Neuronal stem cell (in vitro differentiated cells): Measurements from ENCODE around the gene TCIRG1.

Source experiments
- DNase-seq: peaks from one replicate; pipeline ENCODE4 v3.0.0-alpha.2; 2013; ENCODE audit warnings: low spot score
- H2AFZ ChIP-seq: one replicate; pipeline ENCODE4 v1.6.1; 2013; ENCODE audit warnings: mild to moderate bottlenecking, low read length, inconsistent platforms
- H2AK5ac ChIP-seq: 2 replicates; pipeline ENCODE4 v1.6.1; 2013; ENCODE audit warnings: low read depth, mild to moderate bottlenecking, inconsistent platforms, low read length, moderate library complexity, mixed read lengths
- H2BK120ac ChIP-seq: 2 replicates; pipeline ENCODE4 v1.6.1; 2013; ENCODE audit warnings: low read depth, mild to moderate bottlenecking, inconsistent platforms, low read length, moderate library complexity, mixed read lengths
- H2BK12ac ChIP-seq: one replicate; pipeline ENCODE4 v1.6.1; 2013; ENCODE audit warnings: low read length, inconsistent platforms
- H2BK15ac ChIP-seq: 2 replicates; pipeline ENCODE4 v1.6.1; 2013; ENCODE audit warnings: mild to moderate bottlenecking, low read length, inconsistent platforms, mixed read lengths
- H2BK5ac ChIP-seq: one replicate; pipeline ENCODE4 v1.6.1; 2013; ENCODE audit warnings: inconsistent platforms, mild to moderate bottlenecking, low read length, moderate library complexity
- H3K14ac ChIP-seq: one replicate; pipeline ENCODE4 v1.6.1; 2013; ENCODE audit warnings: low read length, inconsistent platforms
- H3K18ac ChIP-seq: 2 replicates; pipeline ENCODE4 v1.6.1; 2013; ENCODE audit warnings: low read length, inconsistent platforms
- H3K23ac ChIP-seq: 2 replicates; pipeline ENCODE4 v1.6.1; 2013; ENCODE audit warnings: low read depth, mild to moderate bottlenecking, mixed read lengths, low read length, inconsistent platforms; ENCODE audit not compliant: poor library complexity
- H3K27ac ChIP-seq: replicated peaks from 3 replicates; pipeline ENCODE4 v1.5.1; 2013; ENCODE audit warnings: low read length, inconsistent platforms
- H3K27me3 ChIP-seq, 3 experiments: 2 replicates each; pipeline ENCODE4 v1.6.1; 2013; ENCODE audit warnings: low read length in 3 of 3, mild to moderate bottlenecking in 2 of 3, inconsistent platforms in 1 of 3, low read depth in 1 of 3, mixed read lengths in 1 of 3, moderate library complexity in 1 of 3; ENCODE audit not compliant: control insufficient read depth in 3 of 3, insufficient read depth in 3 of 3
- H3K36me3 ChIP-seq, 2 donors: replicated peaks in 1 of 2; 2 replicates each; pipeline ENCODE4 v1.6.1; 2013; ENCODE audit warnings: low read length in 2 of 2; ENCODE audit not compliant: control insufficient read depth in 2 of 2, insufficient read depth in 2 of 2
- H3K4ac ChIP-seq: 2 replicates; pipeline ENCODE4 v1.6.1; 2013; ENCODE audit warnings: inconsistent platforms, mild to moderate bottlenecking, low read length, moderate library complexity
- H3K4me1 ChIP-seq, 2 donors: 1 replicate in 1 of 2; 2 replicates in 1 of 2; pipeline ENCODE4 v1.6.1; 2013; ENCODE audit warnings: low read length in 2 of 2, low read depth in 1 of 2; ENCODE audit not compliant: control insufficient read depth in 2 of 2, insufficient read depth in 1 of 2
- H3K4me2 ChIP-seq: one replicate; pipeline ENCODE4 v1.6.1; 2013; ENCODE audit warnings: mild to moderate bottlenecking, low read length, inconsistent platforms; ENCODE audit not compliant: insufficient read depth, poor library complexity, severe bottlenecking
- H3K4me3 ChIP-seq, 2 donors: 2 replicates each; pipeline ENCODE4 v1.5.1; 2013; ENCODE audit warnings: low read length in 2 of 2, mild to moderate bottlenecking in 2 of 2, inconsistent platforms in 1 of 2, moderate library complexity in 1 of 2
- H3K79me1 ChIP-seq: one replicate; pipeline ENCODE4 v1.6.1; 2013; ENCODE audit warnings: low read depth, mild to moderate bottlenecking, inconsistent platforms, low read length, moderate library complexity
- H3K9ac ChIP-seq: one replicate; pipeline ENCODE4 v1.6.1; 2013; ENCODE audit warnings: mild to moderate bottlenecking, low read depth, low read length, inconsistent platforms; ENCODE audit not compliant: poor library complexity
- H3K9me3 ChIP-seq, 2 donors: replicated peaks in 1 of 2; 2 replicates each; pipeline versions ENCODE3 to v1.6.1; 2013; ENCODE audit warnings: low read length in 2 of 2, mild to moderate bottlenecking in 2 of 2, inconsistent platforms in 1 of 2, low read depth in 1 of 2, mixed read lengths in 1 of 2, moderate library complexity in 1 of 2; ENCODE audit not compliant: control insufficient read depth in 2 of 2, insufficient read depth in 1 of 2
- H4K8ac ChIP-seq: one replicate; pipeline ENCODE4 v1.6.1; 2013; ENCODE audit warnings: low read depth, mild to moderate bottlenecking, inconsistent platforms, low read length, moderate library complexity
- H4K91ac ChIP-seq: one replicate; pipeline ENCODE4 v1.6.1; 2013; ENCODE audit warnings: low read length, low read depth, mild to moderate bottlenecking, inconsistent platforms; ENCODE audit not compliant: poor library complexity
- WGBS, 2 donors: extraction: QIAGEN DNeasy Blood & Tissue Kit; methylation state at CpG; one replicate each; pipeline ENCODE4 v1.1.7; 2013; ENCODE audit warnings: missing lambda C conversion rate in 2 of 2, mixed read lengths in 1 of 2; ENCODE audit not compliant: insufficient read length in 2 of 2, insufficient replicate concordance in 1 of 2; ENCODE audit errors: extremely low coverage in 2 of 2; 5-methylcytosine and 5-hydroxymethylcytosine counted together

The TCIRG1 gene

GRCh38 chr11:68053981-68054812 lies 15.4 kb downstream of the TCIRG1 start:
- peaks cover 2% of the 10 kb centered on the region for H3K79me1 ChIP-seq
- no peak overlapping the region for H2AFZ ChIP-seq
- H4K91ac ChIP-seq, result no peak overlapping the region
- no CpG with 5 or more reads among the region's 11 CpGs for WGBS, 2 donors
- peaks cover 1 to 18% of the 10 kb centered on the region in 2 donors for H3K36me3 ChIP-seq
- H3K4ac ChIP-seq, result no peak overlapping the region
- no peak overlapping the region for H3K9ac ChIP-seq
- DNase-seq, result no peak
- no peak overlapping the region for H3K14ac ChIP-seq
- H4K8ac ChIP-seq, result no peak overlapping the region
- no peak overlapping the region for H2BK12ac ChIP-seq
- no peak overlapping the region for H2AK5ac ChIP-seq
- no peak overlapping the region for H2BK5ac ChIP-seq
- H3K23ac ChIP-seq, result no peak overlapping the region
- no peak overlapping the region for H3K27ac ChIP-seq
- no peak overlapping the region for H2BK15ac ChIP-seq
- H3K4me2 ChIP-seq, result no peak overlapping the region
- peaks cover 0 to 2% of the 10 kb centered on the region in 2 donors for H3K9me3 ChIP-seq
- peaks cover 0 to 3% of the 10 kb centered on the region in 2 donors for H3K4me1 ChIP-seq
- no peaks in the 10 kb centered on the region for H3K27me3 ChIP-seq
- H2BK120ac ChIP-seq, result no peak overlapping the region
- H3K18ac ChIP-seq, result no peak overlapping the region
- H3K4me3 ChIP-seq, result peak overlapping the region in 1 of 2 donors; percentile 14

- H3K9me3 ChIP-seq, result peaks cover 0 to 5% of the 10 kb centered on the region in 2 donors
- no peak overlapping the region for H3K23ac ChIP-seq
- H4K8ac ChIP-seq, result no peak overlapping the region
- no peak overlapping the region for H3K14ac ChIP-seq
- no peak overlapping the region for H2BK15ac ChIP-seq
- no peak overlapping the region for H3K4me3 ChIP-seq
- no peak overlapping the region for H2BK5ac ChIP-seq
- H3K18ac ChIP-seq, result no peak overlapping the region
- DNase-seq, result no peak
- peaks cover 5 to 38% of the 10 kb centered on the region in 2 donors for H3K36me3 ChIP-seq
- no peak overlapping the region for H4K91ac ChIP-seq
- H3K4me2 ChIP-seq, result no peak overlapping the region
- no peaks in the 10 kb centered on the region for H3K27me3 ChIP-seq
- no peak overlapping the region for H2BK120ac ChIP-seq
- no peak overlapping the region for H2AK5ac ChIP-seq
- H3K79me1 ChIP-seq, result peaks cover 2% of the 10 kb centered on the region
- H3K4me1 ChIP-seq, result no peaks in the 10 kb centered on the region
- H3K27ac ChIP-seq, result no peak overlapping the region
- no peak overlapping the region for H2BK12ac ChIP-seq
- H2AFZ ChIP-seq, result no peak overlapping the region
- H3K4ac ChIP-seq, result no peak overlapping the region
- no peak overlapping the region for H3K9ac ChIP-seq
- no CpG with 5 or more reads among the region's 12 CpGs for WGBS, 2 donors
These were observed 17.8 kb downstream of the TCIRG1 start for GRCh38 chr11:68056317-68057285.

- Histone ChIP-seq H3K9ac (no peak overlapping the region), H3K4ac (no peak overlapping the region), H2BK15ac (no peak overlapping the region), H2BK120ac (no peak overlapping the region), H3K27me3 (no peaks in the 10 kb centered on the region), H2AFZ (no peak overlapping the region), H3K36me3 (peaks cover 13 to 50% of the 10 kb centered on the region in 2 donors), H2BK12ac (no peak overlapping the region), H2AK5ac (no peak overlapping the region), H3K23ac (no peak overlapping the region), H2BK5ac (no peak overlapping the region), H3K4me3 (no peak overlapping the region), H3K18ac (no peak overlapping the region), H3K9me3 (peaks cover 0 to 5% of the 10 kb centered on the region in 2 donors), H4K8ac (no peak overlapping the region), H3K4me2 (no peak overlapping the region), H3K14ac (no peak overlapping the region), H4K91ac (no peak overlapping the region), H3K79me1 (peaks cover 2% of the 10 kb centered on the region), H3K4me1 (no peaks in the 10 kb centered on the region), H3K27ac (no peak overlapping the region)
- no peak for DNase-seq
- WGBS, 2 donors, result no CpG with 5 or more reads among the region's 4 CpGs
These were observed 19.0 kb downstream of the TCIRG1 start for GRCh38 chr11:68057807-68058206.

- no peak overlapping the region for H3K4ac ChIP-seq
- no peak overlapping the region for H3K23ac ChIP-seq
- no peak overlapping the region for H3K4me2 ChIP-seq
- H3K36me3 ChIP-seq, result peaks cover 23 to 85% of the 10 kb centered on the region in 2 donors
- H2BK12ac ChIP-seq, result no peak overlapping the region
- no peak overlapping the region for H3K4me3 ChIP-seq
- no peak overlapping the region for H2BK120ac ChIP-seq
- H2BK15ac ChIP-seq, result no peak overlapping the region
- no peaks in the 10 kb centered on the region for H3K79me1 ChIP-seq
- no peak overlapping the region for H2BK5ac ChIP-seq
- WGBS, 2 donors, result no CpG with 5 or more reads among the region's 7 CpGs
- no peaks in the 10 kb centered on the region for H3K27me3 ChIP-seq
- no peak overlapping the region for H3K14ac ChIP-seq
- no peak overlapping the region for H4K8ac ChIP-seq
- no peak overlapping the region for H3K9ac ChIP-seq
- no peak overlapping the region for H3K18ac ChIP-seq
- H2AK5ac ChIP-seq, result no peak overlapping the region
- no peak overlapping the region for H2AFZ ChIP-seq
- DNase-seq, result no peak
- peaks cover 0 to under 1% of the 10 kb centered on the region in 2 donors for H3K4me1 ChIP-seq
- peaks cover 0 to 5% of the 10 kb centered on the region in 2 donors for H3K9me3 ChIP-seq
- H3K27ac ChIP-seq, result no peak overlapping the region
- no peak overlapping the region for H4K91ac ChIP-seq
These were observed 22.7 kb downstream of the TCIRG1 start for GRCh38 chr11:68061508-68061907.
